Kidney (tissue), 14 donors: ENCODE results near the gene TRAP1. TPM values are rescaled to one million over a fixed set of nuclear protein-coding genes. Genes with fewer than 3 reads are reported as not detected.

Experiments used
- DNase-seq, 5 donors: peaks; one replicate each; pipeline ENCODE4 v3.0.0-alpha.2; 2013 to 2020
- FAIRE-seq: peaks from 2 replicates; lab custom pipeline; 2012; peaks lifted over from hg19 to GRCh38; lab: Jason Lieb, UNC
- H3K27ac ChIP-seq, 2 donors: one replicate each; pipeline ENCODE4 v1.7.0; 2013; ENCODE audit warnings: low read depth in 2 of 2, low read length in 2 of 2, inconsistent platforms in 1 of 2
- H3K27me3 ChIP-seq: one replicate; pipeline ENCODE4 v1.7.1; 2013; ENCODE audit warnings: low read length, inconsistent platforms; ENCODE audit not compliant: control insufficient read depth, insufficient read depth
- H3K36me3 ChIP-seq, 3 donors: one replicate each; pipeline versions ENCODE4 v1.7.0 to v1.7.1; 2013; ENCODE audit warnings: low read length in 3 of 3, control low read depth in 1 of 3, inconsistent platforms in 1 of 3; ENCODE audit not compliant: insufficient read depth in 3 of 3, control insufficient read depth in 2 of 3
- H3K4me1 ChIP-seq, 3 donors: one replicate each; pipeline versions ENCODE4 v1.7.0 to v1.7.1; 2013; ENCODE audit warnings: low read length in 3 of 3, inconsistent platforms in 1 of 3, low read depth in 1 of 3; ENCODE audit not compliant: control insufficient read depth in 2 of 3, insufficient read depth in 2 of 3
- H3K4me3 ChIP-seq, 3 donors: one replicate each; pipeline versions ENCODE4 v1.7.0 to v1.8.1; 2013; ENCODE audit warnings: low read length in 3 of 3, control low read depth in 1 of 3, inconsistent platforms in 1 of 3
- H3K9ac ChIP-seq, 3 donors: one replicate each; pipeline versions ENCODE4 v1.7.0 to v1.7.1; 2013; ENCODE audit warnings: low read length in 3 of 3, control low read depth in 1 of 3, inconsistent platforms in 1 of 3
- H3K9me3 ChIP-seq, 3 donors: one replicate each; pipeline versions ENCODE4 v1.7.0 to v1.7.1; 2013; ENCODE audit warnings: low read length in 3 of 3, control low read depth in 1 of 3, inconsistent platforms in 1 of 3; ENCODE audit not compliant: control insufficient read depth in 2 of 3, insufficient read depth in 1 of 3
- intact Hi-C: fragments of 100-400 bp; cut with DNase I; formaldehyde crosslinking; loops from one replicate; pipeline ENCODE4 v1.11.1; 2022
- polyA plus RNA-seq: library from polyadenylated mRNA; stranded (reverse); fragments of 350-450 nt; fragmentation: Illumina TruSeq; extraction: RNeasy Lipid Tissue Mini Kit (QIAGEN cat#74804); gene quantifications from one replicate; pipeline ENCODE4 v1.2.3, GENCODE V29; 2014; ENCODE audit warnings: low read depth, low replicate concordance; ENCODE audit not compliant: insufficient read depth
- total RNA-seq: library from RNA; stranded (reverse); fragmentation: NEBNext Ultra II Directional; extraction: Animal tissue kit (Norgen Biotek cat#: 25700); gene quantifications from one replicate; pipeline ENCODE4 v1.2.1, GENCODE V29; 2021
- TF ChIP-seq, protein P1 (sequence below): IDR thresholded peaks from 3 replicates; pipeline ENCODE4 v1.5.1; 2012; ENCODE audit warnings: mild to moderate bottlenecking, moderate library complexity, borderline replicate concordance; ENCODE audit not compliant: insufficient read depth; ENCODE audit errors: extremely low read depth
- donor health status: control.
- donor health status: control.
- donor health status: control.
- donor health status: control.
- donor health status: control.
- donor health status: DM: yes; HTN: yes; CAD: no.
- donor health status: Normal renal cell carcinoma (clear cell type).

TRAP1 gene
- total and polyA plus RNA-seq, 2 donors from 2014 or later: 86.3 to 88.8 TPM

DNA sequence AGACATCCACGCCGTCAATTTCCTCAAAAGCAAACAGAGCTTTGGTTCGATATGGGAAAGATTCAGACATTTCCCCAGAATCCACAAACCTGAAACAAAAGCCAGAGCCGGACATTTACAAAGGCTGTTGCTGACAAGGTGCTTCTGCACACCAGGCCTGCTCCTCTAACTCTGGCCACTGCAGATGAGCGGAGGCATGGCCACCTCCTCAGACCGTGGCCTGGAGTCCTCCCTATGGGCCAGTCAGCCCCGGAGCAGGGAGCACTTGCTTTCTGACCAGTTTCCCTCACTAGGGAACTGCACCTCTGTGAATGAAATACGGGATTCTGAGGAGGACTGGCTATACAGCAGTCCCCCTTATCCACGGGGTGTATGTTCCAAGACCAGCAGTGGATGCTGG lies 22.3 kb upstream of the TRAP1 start:
- no peaks in the 10 kb centered on the region for H3K9me3 ChIP-seq

DNA sequence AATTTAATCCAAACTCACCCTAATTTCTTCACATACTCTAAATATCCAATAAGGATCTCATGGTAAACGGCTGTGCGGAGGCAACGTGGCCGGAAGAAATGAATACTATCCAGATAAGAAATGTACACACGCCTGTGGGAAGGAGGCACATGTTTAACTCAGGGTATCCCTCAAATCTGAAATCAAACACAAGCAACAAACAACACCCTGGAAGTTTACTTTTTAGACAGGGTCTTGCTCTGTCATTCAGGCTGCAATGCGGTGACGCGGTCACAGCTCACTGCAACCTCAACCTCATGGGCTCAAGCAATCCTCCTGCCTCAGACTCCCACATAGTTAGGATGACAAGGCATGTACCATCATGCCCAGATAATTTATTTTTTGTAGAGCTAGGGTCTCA lies 21.2 kb upstream of the TRAP1 start:
- Histone ChIP-seq H3K36me3 (peaks cover 12 to 72% (median 63%) of the 10 kb centered on the region in 3 donors), H3K4me3 (no peak overlapping the region), H3K9ac (no peak overlapping the region), H3K27ac (no peak overlapping the region), H3K27me3 (no peaks in the 10 kb centered on the region), H3K9me3 (no peaks in the 10 kb centered on the region), H3K4me1 (no peaks in the 10 kb centered on the region)
- FAIRE-seq (no peak), DNase-seq (no peak)
- intact Hi-C loops: no loop called here
- TF ChIP-seq, protein P1, sequence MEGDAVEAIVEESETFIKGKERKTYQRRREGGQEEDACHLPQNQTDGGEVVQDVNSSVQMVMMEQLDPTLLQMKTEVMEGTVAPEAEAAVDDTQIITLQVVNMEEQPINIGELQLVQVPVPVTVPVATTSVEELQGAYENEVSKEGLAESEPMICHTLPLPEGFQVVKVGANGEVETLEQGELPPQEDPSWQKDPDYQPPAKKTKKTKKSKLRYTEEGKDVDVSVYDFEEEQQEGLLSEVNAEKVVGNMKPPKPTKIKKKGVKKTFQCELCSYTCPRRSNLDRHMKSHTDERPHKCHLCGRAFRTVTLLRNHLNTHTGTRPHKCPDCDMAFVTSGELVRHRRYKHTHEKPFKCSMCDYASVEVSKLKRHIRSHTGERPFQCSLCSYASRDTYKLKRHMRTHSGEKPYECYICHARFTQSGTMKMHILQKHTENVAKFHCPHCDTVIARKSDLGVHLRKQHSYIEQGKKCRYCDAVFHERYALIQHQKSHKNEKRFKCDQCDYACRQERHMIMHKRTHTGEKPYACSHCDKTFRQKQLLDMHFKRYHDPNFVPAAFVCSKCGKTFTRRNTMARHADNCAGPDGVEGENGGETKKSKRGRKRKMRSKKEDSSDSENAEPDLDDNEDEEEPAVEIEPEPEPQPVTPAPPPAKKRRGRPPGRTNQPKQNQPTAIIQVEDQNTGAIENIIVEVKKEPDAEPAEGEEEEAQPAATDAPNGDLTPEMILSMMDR: no peak

More for the DNA sequence above, 22.3 kb upstream of the TRAP1 start:
- no peak overlapping the region for H3K27ac ChIP-seq
- TF ChIP-seq, protein P1: no peak
- intact Hi-C loops: no loop called here
- DNase-seq (peak in 1 of 5 donors; percentile 26), FAIRE-seq (no peak)
- H3K9ac ChIP-seq: no peak overlapping the region
- peaks cover 9 to 72% (median 57%) of the 10 kb centered on the region in 3 donors for H3K36me3 ChIP-seq
- H3K27me3 ChIP-seq: no peaks in the 10 kb centered on the region
- no peak overlapping the region for H3K4me3 ChIP-seq
- H3K4me1 ChIP-seq: no peaks in the 10 kb centered on the region

DNA sequence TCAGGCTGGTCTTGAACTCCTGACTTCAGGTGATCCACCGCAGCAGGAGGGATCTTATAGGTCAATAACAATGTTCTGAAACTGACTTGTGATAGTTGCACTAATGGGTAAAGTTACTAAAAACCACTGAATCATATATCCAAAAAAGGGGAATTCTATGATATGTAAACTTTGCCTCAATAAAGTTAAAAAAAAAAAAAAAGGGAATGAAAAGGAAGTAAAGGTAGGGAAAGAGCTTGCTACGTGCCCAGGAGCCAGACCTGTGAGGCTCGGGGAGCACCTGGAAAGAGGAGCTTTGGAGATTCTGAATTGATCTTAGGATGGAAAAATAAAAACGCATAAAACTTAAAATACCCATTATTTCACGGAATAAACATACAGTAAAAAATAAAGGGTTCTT lies 20.8 kb upstream of the TRAP1 start:
- no peaks in the 10 kb centered on the region for H3K27me3 ChIP-seq
- H3K27ac ChIP-seq: no peak overlapping the region
- no peak overlapping the region for H3K9ac ChIP-seq
- no peaks in the 10 kb centered on the region for H3K4me1 ChIP-seq
- intact Hi-C loops: no loop called here
- TF ChIP-seq, protein P1: no peak
- DNase-seq (no peak), FAIRE-seq (no peak)
- H3K36me3 ChIP-seq: peaks cover 12 to 68% (median 61%) of the 10 kb centered on the region in 3 donors
- no peaks in the 10 kb centered on the region for H3K9me3 ChIP-seq
- no peak overlapping the region for H3K4me3 ChIP-seq

DNA sequence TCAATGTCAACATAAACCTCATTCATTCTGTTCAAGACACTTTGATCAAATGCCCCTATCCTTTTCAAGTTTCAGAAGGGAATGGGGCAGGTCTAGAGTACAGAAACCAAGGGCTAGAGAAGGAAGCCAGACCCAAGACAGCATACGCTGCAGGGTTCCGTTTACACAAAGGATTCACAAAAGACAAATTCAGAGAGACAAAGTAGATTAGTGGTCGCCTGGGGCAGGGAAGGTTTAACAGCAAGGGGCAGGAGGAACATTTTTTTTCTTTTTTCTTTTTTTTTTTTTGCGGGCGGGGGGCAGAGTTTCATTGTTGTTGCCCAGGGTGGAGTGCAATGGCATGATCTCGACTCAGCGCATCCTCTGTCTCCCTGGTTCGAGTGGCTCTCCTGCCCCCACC lies 19.9 kb upstream of the TRAP1 start:
- H3K9me3 ChIP-seq: no peaks in the 10 kb centered on the region
- TF ChIP-seq, protein P1: no peak
- FAIRE-seq (no peak), DNase-seq (peak in 1 of 5 donors; percentile 4)
- no peaks in the 10 kb centered on the region for H3K4me1 ChIP-seq
- no peak overlapping the region for H3K9ac ChIP-seq
- intact Hi-C loops: no loop called here
- H3K27me3 ChIP-seq: no peaks in the 10 kb centered on the region
- H3K27ac ChIP-seq: no peak overlapping the region
- no peak overlapping the region for H3K4me3 ChIP-seq
- peaks cover 10 to 60% (median 53%) of the 10 kb centered on the region in 3 donors for H3K36me3 ChIP-seq
